NCI-H187 (cell line): ENCODE data around the gene STARD8.
"Not testable (repeated sequence)": the region's sequence is repeated elsewhere in the genome, so short reads cannot be mapped to it uniquely, and the experiment has no call there.

ENCODE experiments used
- DNase-seq, 2 experiments: peaks; one replicate each; lab custom pipeline; 2025; lab: John Stamatoyannopoulos, UW

STARD8 gene

DNA sequence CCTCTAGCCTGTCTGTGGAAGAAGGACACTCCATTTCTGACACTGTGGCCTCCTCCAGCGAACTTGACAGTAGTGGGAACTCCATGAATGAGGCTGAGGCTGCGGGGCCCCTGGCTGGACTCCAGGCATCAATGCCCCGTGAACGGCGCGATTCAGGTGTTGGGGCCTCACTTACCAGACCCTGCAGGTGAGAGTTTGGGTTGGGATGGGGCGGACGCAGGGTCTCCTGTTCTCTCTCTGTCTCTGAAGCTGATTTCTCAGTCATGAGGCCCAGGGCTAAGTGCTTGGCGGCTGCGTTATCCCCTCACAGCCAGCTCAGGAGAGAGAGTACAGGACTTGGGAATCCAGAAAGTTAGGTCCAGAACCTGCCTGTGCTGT lies 71.0 kb downstream of the STARD8 start:
- no peak for DNase-seq

DNA sequence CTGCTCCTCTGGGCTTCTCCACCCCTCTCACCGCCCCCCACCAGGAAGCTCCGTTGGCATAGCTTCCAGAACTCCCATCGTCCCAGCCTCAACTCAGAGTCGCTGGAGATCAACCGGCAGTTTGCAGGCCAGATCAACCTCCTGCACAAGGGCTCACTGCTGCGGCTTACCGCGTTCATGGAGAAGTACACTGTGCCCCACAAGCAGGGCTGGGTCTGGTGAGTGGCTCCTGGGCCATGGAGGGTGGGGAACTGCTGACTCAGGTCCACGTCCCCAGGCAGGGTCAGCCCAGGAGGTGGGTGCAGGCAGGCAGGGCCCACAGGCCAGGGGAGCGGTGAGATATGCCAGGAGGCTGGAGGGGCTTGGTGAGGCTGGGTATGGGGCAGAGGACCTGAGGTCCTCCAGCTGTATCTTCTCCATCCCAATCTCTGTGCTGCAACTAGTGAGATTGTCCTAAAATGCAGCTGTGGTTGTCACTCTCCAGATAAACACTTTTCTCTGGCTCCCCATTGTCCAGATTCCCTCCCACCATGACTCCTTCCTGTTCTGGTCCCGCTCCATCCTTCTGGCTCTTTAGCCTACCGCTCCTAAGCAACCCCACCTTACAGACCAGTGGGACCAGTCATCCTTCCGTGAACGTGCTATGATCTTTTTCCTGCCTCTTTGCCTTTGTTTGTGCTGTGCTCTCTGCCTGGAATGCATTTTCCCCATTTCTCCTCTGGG lies 71.9 kb downstream of the STARD8 start:
- no peak for DNase-seq

GRCh38 chrX:68719904-68720614 lies 72.6 kb downstream of the STARD8 start:
- no peak for DNase-seq

DNA sequence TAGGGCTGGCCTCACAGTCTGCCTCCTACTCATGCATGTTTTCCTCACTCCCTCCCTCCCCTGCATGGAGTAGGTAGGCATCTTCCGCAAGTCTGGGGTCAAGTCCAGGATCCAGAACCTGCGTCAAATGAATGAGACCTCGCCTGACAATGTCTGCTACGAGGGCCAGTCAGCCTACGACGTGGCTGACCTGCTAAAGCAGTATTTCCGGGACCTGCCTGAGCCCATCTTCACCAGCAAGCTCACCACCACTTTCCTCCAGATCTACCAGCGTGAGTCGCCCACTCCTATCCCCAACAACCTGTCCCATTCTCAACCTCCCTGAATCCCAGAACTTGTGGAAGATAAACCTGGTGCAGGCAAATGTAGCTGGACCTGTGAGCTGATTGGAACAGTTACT lies 73.4 kb downstream of the STARD8 start:
- no peak for DNase-seq

DNA sequence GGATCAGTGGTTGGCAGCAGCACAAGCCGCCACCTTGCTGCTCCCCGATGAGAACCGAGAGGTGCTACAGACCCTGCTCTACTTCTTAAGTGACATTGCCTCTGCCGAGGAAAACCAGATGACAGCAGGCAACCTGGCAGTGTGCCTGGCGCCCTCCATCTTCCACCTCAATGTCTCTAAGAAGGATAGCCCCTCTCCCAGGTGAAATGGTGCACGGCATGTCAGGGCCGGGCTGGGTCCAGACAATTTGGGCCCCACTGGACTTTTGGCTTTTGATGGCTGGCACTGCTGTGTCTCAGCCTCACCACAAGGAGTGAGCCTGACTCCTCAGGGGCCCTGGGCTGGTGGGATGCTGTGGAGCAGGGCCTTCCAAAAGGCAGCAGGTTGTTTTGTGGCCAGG lies 74.1 kb downstream of the STARD8 start:
- DNase-seq: no peak

- DNase-seq: no peak
These were observed 74.8 kb downstream of the STARD8 start for GRCh38 chrX:68721991-68722860.

DNA sequence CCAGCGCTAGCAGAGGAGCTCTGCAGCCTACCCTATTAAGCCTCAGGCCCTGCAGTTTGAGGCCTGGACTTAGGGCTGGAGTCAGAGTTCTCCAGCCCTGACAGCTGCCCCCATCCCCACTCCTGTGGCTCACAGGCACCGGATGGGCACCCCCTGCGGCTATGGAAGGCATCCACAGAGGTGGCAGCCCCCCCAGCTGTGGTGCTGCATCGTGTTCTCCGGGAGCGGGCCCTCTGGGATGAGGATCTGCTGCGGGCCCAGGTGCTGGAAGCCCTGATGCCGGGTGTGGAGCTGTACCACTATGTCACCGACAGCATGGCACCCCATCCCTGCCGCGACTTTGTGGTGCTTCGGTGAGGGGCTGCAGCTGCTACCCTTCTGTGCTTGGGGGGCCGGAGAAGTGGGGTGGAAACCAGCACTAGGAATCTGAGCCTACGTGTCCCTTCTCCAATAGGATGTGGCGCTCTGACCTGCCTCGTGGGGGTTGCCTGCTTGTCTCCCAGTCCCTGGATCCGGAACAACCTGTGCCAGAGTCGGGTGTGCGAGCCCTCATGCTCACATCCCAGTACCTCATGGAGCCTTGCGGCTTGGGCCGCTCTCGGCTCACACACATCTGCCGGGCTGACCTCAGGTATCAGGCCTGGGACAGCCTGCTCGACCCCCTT lies 76.2 kb downstream of the STARD8 start:
- no peak for DNase-seq

GRCh38 chrX:68724531-68725020 lies 77.1 kb downstream of the STARD8 start:
- no peak for DNase-seq

DNA sequence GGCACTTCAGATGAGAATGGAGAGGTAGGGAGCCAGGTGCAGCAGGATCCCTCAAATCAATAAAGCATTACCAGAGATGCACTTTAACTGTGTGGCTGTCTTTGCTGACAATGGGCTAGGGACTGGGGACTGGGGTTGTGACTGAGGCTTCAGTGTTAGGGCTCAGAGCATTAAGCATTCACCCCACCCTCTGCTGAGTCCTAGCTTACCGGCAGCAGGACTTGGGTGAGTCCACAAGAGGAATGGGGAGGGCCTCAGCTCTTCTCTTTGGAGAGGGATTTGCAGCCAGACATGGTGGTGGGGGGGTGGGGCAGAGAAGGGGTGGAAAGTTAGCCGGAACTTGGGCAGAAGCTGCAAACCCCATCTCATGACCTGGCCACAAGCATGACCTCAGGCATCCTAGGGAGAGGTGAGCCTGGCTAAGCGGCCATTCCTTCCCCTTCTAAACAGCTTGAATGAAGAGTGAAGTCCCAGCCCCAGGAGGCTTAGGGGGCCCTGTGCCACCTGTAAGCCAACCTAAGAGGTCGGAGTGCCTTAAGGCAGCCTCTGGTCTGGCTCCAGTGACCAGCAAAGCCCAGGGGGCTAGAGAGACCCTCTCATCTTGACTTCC lies 78.4 kb downstream of the STARD8 start:
- DNase-seq: no peak

- no peak for DNase-seq
These were observed 78.9 kb downstream of the STARD8 start for GRCh38 chrX:68726366-68726765.

- DNase-seq: no peak
These were observed 80.2 kb downstream of the STARD8 start for GRCh38 chrX:68727696-68728095.

DNA sequence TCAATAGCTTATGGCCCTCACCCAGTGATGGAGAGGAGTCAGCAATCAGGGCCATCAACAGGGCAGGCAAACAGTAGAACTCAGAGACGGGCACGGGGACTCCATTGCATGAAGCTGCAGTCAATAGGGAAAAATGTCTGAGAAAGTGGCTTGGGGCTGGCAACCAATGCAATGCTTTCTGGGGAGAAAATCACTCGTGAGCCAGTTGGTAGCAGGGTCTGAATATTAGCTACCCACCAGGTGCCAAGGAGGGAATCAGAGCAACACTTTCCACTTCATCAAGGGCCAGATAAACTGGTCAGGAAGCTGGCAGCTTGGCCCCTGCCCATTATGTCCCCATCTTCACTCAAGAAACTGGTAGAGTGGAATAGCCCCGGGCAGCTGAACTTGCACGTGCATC lies 80.7 kb downstream of the STARD8 start:
- no peak for DNase-seq

DNA sequence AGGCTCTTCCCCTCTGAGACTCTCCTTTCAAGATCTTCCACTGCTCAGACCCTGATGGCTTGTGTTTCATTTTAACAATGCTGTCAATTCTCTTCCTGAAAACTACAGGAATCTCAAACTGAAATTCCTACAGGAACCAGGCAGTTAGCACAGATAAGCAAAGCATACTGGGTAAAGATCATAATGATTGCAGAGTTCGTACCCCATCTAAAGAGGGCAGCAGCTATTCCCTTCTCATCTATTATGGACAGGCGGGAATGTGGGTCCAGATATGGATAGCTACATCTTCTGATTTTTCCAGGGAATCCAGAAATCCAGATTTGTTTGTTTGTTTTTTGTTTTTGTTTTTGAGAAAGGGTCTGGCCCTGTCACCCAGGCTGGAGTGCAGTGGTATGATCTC lies 83.8 kb downstream of the STARD8 start:
- no peak for DNase-seq

GRCh38 chrX:68732906-68733493 lies 85.5 kb downstream of the STARD8 start:
- peak in 1 of 2 experiments; percentile 2 for DNase-seq

GRCh38 chrX:68735266-68735665 lies 87.8 kb downstream of the STARD8 start:
- no peak for DNase-seq

GRCh38 chrX:68741864-68742263 lies 94.4 kb downstream of the STARD8 start:
- DNase-seq: not testable (repeated sequence)

GRCh38 chrX:68743754-68744153 lies 96.3 kb downstream of the STARD8 start:
- DNase-seq: no peak

- DNase-seq: no peak
These were observed 99.5 kb downstream of the STARD8 start for GRCh38 chrX:68746988-68747387.

DNA sequence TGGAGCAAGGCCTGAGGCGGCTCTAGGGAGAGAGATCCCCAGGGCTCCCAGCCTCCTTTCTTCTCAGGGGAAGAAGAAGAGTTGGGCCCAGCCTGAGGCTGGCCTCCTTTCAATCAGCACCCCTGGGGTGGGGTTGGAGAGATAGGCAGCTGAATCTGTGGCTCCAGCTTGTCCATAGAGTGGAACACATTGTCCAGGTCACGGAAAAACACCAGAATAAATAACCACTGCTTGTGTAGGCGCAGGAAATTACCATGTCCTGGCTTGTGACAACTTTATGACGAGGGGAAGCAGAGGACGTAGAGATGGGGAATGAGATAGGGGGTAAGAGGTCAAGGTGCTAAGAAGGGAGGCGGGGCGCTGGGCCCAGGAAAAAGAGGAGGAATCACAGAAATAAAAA lies 100.6 kb downstream of the STARD8 start:
- DNase-seq: no peak

DNA sequence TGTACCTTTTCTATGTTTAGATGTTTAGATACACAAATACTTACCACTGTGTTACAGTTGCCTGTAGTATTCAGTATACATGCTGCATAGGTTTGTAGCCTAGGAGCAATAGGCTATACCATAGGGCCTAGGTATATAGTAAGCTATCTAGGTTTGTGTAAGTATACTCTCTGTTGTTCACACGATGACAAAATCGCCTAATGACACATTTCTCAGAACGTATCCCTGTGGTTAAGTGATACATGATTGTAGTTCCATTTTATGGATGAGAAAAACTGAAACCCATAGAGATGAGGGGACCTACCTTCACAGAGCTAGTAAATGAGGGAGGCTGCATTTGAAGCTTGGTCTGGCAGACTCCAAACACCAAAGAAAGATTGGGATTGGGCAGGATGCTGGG lies 102.0 kb downstream of the STARD8 start:
- DNase-seq: no peak

- DNase-seq: no peak
These were observed 102.8 kb downstream of the STARD8 start for GRCh38 chrX:68750316-68750715.
